RWPE2 (cell line): Measurements from ENCODE around the gene SERTAD2.

Experiments
- ATAC-seq: fragments of 200-7000 bp; cut with Tn5 transposase; 3 replicates; pipeline ENCODE4 v1.9.1; 2021; ENCODE audit warnings: low read depth
- DNase-seq: peaks from one replicate; pipeline ENCODE4 v3.0.0-alpha.2; 2020; ENCODE audit warnings: low spot score
- H3K27ac ChIP-seq: fragments of 450-650 bp; 2 replicates; pipeline ENCODE4 v1.5.1; 2017; ENCODE audit warnings: mild to moderate bottlenecking; ENCODE audit not compliant: poor library complexity, severe bottlenecking
- H3K27me3 ChIP-seq: fragments of 250-450 bp; sonication (Bioruptor Pico); 2 replicates; pipeline ENCODE4 v1.5.1; 2021; ENCODE audit warnings: mild to moderate bottlenecking, moderate library complexity; ENCODE audit not compliant: insufficient read depth, poor library complexity, severe bottlenecking
- H3K36me3 ChIP-seq: fragments of 250-450 bp; sonication (Bioruptor Pico); 2 replicates; pipeline ENCODE4 v1.5.1; 2020; ENCODE audit warnings: low read depth, mild to moderate bottlenecking, moderate library complexity
- H3K4me1 ChIP-seq: fragments of 250-450 bp; sonication (Bioruptor Pico); 2 replicates; pipeline ENCODE4 v1.5.1; 2021; ENCODE audit warnings: mild to moderate bottlenecking, moderate library complexity; ENCODE audit not compliant: insufficient read depth, poor library complexity, severe bottlenecking
- H3K4me3 ChIP-seq: fragments of 250-450 bp; sonication (Bioruptor Pico); 2 replicates; pipeline ENCODE4 v1.5.1; 2021; ENCODE audit warnings: mild to moderate bottlenecking, moderate library complexity; ENCODE audit not compliant: severe bottlenecking
- H3K9me3 ChIP-seq: fragments of 250-450 bp; sonication (Bioruptor Pico); 2 replicates; pipeline ENCODE4 v1.5.1; 2021; ENCODE audit warnings: mild to moderate bottlenecking, moderate library complexity; ENCODE audit not compliant: severe bottlenecking
- CTCF ChIP-seq: fragments of 450-650 bp; IDR thresholded peaks from one replicate; pipeline ENCODE4 v1.5.1; 2017; ENCODE audit warnings: mild to moderate bottlenecking, moderate library complexity; ENCODE audit not compliant: poor library complexity, severe bottlenecking

Gene SERTAD2

GRCh38 chr2:64591188-64591587, 62.5 kb downstream of the SERTAD2 start:
- no peak for TF ChIP-seq CTCF
- ATAC-seq: no peak
- H3K4me1 ChIP-seq: peaks cover 14% of the 10 kb centered on the region
- H3K27ac ChIP-seq: no peak overlapping the region
- DNase-seq: no peak
- H3K27me3 ChIP-seq: no peaks in the 10 kb centered on the region
- H3K9me3 ChIP-seq: no peaks in the 10 kb centered on the region
- H3K36me3 ChIP-seq: peaks cover 58% of the 10 kb centered on the region
- H3K4me3 ChIP-seq: no peak overlapping the region

- no peak for ATAC-seq
- Histone ChIP-seq H3K4me1 (no peaks in the 10 kb centered on the region), H3K36me3 (peaks cover 65% of the 10 kb centered on the region), H3K27me3 (no peaks in the 10 kb centered on the region), H3K9me3 (no peaks in the 10 kb centered on the region), H3K4me3 (no peak overlapping the region), H3K27ac (no peak overlapping the region)
- TF ChIP-seq CTCF: no peak
- DNase-seq: no peak
Measured at GRCh38 chr2:64587561-64587960, 66.2 kb downstream of the SERTAD2 start.

- peaks cover 59% of the 10 kb centered on the region for H3K36me3 ChIP-seq
- ATAC-seq (peak; percentile 41; the same call in 1 of the 3 replicates), DNase-seq (no peak)
Measured at GRCh38 chr2:64586883-64587481, 66.7 kb downstream of the SERTAD2 start.

GRCh38 chr2:64586054-64586453, 67.7 kb downstream of the SERTAD2 start:
- Histone ChIP-seq H3K27me3 (no peaks in the 10 kb centered on the region), H3K9me3 (no peaks in the 10 kb centered on the region), H3K36me3 (peaks cover 61% of the 10 kb centered on the region), H3K27ac (no peak overlapping the region), H3K4me3 (no peak overlapping the region), H3K4me1 (no peaks in the 10 kb centered on the region)
- DNase-seq: no peak
- TF ChIP-seq CTCF: no peak
- ATAC-seq: no peak

More at GRCh38 chr2:64586883-64587481, 66.7 kb downstream of the SERTAD2 start:
- H3K4me3 ChIP-seq: no peak overlapping the region
- H3K27ac ChIP-seq: no peak overlapping the region
- no peaks in the 10 kb centered on the region for H3K27me3 ChIP-seq
- no peaks in the 10 kb centered on the region for H3K4me1 ChIP-seq
- TF ChIP-seq CTCF: peak; percentile 83
- no peaks in the 10 kb centered on the region for H3K9me3 ChIP-seq

GRCh38 chr2:64582774-64583340, 70.9 kb downstream of the SERTAD2 start:
- Histone ChIP-seq H3K36me3 (peaks cover 68% of the 10 kb centered on the region), H3K27ac (no peak overlapping the region), H3K4me1 (no peaks in the 10 kb centered on the region), H3K9me3 (no peaks in the 10 kb centered on the region), H3K4me3 (no peak overlapping the region), H3K27me3 (no peaks in the 10 kb centered on the region)
- ATAC-seq: no peak
- TF ChIP-seq CTCF: no peak
- no peak for DNase-seq
